ENCODE results near the gene FILIP1.

DNA sequence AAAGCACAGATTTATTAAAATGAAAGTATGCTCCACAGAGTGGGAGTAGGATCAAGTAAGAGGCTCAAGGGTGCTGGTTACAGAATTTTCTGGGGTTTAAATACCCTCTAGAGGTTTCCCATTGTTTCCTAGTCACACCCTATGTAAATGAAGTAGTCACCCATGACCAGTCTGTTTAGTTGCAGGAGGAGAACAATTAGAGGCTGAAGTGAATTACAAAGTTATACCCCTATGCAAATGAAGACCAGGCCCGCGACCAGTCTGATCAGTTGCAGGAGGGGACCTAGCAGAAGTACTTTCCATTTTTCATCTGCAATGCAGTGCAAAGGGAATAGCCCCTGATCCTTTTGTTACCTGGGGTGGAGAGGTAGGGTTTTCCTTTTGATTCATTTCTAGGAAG lies 11.8 kb upstream of the FILIP1 start:
- TF ChIP-seq, protein P1, sequence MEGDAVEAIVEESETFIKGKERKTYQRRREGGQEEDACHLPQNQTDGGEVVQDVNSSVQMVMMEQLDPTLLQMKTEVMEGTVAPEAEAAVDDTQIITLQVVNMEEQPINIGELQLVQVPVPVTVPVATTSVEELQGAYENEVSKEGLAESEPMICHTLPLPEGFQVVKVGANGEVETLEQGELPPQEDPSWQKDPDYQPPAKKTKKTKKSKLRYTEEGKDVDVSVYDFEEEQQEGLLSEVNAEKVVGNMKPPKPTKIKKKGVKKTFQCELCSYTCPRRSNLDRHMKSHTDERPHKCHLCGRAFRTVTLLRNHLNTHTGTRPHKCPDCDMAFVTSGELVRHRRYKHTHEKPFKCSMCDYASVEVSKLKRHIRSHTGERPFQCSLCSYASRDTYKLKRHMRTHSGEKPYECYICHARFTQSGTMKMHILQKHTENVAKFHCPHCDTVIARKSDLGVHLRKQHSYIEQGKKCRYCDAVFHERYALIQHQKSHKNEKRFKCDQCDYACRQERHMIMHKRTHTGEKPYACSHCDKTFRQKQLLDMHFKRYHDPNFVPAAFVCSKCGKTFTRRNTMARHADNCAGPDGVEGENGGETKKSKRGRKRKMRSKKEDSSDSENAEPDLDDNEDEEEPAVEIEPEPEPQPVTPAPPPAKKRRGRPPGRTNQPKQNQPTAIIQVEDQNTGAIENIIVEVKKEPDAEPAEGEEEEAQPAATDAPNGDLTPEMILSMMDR (IDR thresholded peaks at IDR 0.05), result no peak
- TF ChIP-seq POLR2AphosphoS5 (IDR thresholded peaks at IDR 0.05) (no peak), POLR2A (IDR thresholded peaks at IDR 0.05) (no peak)
